Activated T-helper 9 cell treated with anti-CD3 and anti-CD28 coated beads, Interleukin-2, amount 50 U/mL, for 16 hours (primary cell): ENCODE measurements around the gene GIPC1.
A peak's percentile ranks its signal among the peaks of the same experiment; 100 is the strongest.
"Not testable (repeated sequence)": the region's sequence is repeated elsewhere in the genome, so short reads cannot be mapped to it uniquely, and the experiment has no call there.

ENCODE experiments used
- DNase-seq: peaks from one replicate; pipeline ENCODE4 v3.0.0-alpha.2; 2020; ENCODE audit warnings: low read depth

Gene GIPC1, protein sequence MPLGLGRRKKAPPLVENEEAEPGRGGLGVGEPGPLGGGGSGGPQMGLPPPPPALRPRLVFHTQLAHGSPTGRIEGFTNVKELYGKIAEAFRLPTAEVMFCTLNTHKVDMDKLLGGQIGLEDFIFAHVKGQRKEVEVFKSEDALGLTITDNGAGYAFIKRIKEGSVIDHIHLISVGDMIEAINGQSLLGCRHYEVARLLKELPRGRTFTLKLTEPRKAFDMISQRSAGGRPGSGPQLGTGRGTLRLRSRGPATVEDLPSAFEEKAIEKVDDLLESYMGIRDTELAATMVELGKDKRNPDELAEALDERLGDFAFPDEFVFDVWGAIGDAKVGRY

DNA sequence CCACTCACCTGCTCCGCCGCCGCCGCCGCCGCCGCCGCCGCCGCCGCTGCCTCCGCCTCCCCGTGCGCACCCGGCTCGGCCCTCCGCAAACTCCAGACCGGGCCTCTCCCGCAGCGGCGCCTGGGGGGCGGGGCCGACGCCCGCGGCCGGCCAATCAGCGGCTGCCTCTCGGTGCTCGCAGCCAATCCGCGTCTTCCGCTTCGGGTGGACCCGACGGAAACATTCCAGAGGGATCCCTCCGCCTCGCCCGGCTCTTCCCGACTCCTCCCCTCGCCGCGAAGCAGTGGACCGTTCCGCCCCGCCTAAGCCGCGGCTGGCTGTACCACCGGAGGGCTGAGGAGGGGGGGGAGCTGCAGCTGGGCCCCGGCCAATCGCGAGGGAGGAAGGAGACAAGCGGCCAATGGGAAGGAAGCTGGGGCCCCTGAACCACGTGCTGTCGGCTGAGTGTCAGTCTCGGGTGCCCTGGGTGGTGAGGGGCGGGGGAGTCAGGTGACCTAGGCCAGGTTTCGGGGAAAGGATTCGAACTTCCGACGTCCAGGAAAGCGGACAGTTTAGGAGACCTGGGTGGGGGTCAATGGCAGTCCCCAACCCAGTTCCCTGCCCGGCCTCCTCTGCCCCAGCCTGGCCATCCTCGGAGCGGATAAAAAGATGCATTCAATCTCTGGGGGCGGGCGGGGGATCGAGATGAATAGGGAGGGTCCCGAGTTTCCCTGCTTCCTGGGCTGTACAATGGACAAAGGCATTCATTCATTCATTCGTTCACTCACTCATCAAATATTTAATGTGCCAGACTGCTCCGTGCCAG, at the start of gene GIPC1:
Gene GIPC1, minus strand, starts transcription at position 99 of the 805 bp plus-strand sequence. CDS start 13,151 bp downstream, outside the sequence.
- DNase-seq: peak; percentile 77

DNA sequence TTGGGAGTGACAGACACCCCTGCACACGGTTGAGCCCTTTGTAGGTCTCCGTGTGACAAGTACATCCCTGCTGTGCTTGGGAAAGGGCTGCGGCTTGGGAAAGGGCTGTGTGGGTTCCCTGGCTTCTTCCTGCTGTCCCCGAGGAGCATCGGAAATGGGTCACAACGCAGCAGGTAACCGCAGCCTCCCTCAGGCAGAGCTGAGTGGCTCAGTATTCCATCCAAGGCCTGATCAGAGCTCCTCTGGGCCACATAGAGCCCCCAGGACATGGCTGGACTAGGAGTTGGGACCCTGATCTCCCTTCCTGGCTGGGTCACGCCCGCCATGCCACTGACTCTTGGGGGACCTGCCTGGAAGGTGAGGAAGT, 49.8 kb upstream of the GIPC1 start:
- no peak for DNase-seq

DNA sequence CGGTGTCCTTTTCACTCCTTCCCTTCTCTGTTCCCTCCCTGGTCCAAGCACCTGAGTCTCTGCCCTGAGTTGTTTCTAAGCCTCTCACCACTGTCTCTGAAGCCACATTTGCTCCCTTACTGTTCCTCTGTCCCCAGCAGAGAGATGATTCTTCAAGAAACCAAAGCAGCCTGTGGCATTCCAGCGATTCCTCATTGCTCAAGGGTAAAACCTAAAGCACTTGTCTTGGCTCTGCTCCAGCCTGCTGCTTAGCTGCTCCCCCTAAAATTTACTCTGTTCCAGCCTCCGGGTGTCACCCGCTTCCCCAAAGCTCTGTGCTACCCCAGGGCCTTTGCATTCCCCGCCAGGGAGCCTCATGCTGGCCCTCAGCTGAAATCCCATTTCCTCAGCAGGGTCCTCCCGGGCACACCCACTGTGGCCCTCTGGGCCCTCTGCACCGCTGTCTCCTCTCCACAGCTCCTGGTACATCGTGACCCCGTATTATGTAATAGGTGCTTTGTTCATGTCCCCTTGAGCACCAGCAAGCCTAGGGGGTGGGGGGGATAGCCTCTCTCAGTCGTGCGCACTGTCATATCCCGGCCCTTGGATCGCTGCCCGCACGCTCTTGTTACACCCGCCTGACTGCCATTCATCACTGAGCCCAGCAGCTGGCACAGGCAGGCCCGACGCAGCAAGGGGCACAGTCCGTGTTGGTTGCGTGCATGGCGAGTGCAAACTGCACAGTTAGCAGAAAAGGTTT, 49.2 kb upstream of the GIPC1 start:
- DNase-seq: no peak

DNA sequence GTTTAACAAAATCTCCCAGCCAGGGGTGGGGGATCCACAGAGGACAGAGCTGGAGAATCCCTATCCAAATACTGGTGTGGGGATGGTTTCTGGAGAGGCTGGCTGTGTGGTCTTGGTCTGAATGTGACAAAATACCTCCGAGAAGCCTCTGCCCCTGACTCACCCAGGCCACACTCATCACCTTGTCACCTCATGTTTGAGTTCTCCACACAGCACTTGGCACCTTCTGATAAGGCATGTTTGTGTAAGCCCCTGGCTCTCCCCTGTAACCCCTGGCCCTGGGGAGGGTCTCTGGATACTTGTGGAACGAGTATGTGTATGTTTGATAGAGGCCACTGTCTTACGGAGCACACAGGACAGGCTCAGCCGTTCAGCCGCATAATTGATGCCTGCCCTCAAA, 48.1 kb upstream of the GIPC1 start:
- no peak for DNase-seq

DNA sequence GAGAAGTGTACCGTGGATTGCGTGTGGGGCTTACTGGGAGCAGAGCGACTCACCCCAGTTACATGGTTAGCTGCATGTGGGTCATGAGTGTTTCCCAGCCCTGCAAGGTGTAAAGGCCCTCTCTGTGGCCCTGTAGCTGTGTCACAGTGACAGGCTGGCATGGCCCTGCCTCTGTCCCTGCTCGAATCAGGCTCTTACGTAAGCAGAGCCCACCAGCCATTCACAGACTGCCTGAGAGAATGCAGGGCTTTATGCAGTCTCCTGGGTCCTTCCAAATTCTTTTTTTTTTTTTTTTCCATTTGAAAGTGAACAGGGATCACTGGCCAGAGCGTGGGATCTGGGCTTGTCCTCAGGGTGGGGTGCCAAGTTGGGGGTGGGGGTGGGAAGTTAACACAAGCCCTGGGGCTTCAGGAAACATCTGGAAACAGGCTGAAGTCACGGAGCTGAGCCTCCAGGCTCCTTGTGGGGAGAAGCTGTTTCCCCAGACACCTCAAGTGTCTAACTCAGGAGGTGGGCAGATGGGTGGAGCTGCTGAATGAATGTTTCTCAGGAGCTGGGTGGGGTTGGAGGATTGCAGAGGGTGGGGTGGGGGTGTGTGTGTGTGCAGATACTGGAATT, 46.9 kb upstream of the GIPC1 start:
- DNase-seq: no peak

DNA sequence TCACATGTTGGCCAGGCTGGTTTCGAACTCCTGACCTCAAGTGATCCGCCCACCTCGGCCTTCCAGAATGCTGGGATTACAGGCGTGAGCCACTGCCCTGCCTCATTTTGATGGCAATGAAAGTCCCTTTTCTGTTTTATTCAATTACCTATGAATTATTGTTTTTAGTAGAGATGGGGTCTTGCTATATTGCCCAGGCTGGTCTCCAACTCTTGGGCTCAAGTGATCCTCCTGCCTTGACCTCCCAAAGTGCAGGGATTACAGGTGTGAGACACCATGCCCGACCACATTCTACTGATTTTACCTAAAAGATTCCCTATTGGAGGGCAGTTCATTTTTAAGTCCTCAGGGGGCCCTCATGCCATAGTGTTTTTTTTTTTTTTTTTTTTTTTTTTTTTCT, 46.1 kb upstream of the GIPC1 start:
- DNase-seq: not testable (repeated sequence)

DNA sequence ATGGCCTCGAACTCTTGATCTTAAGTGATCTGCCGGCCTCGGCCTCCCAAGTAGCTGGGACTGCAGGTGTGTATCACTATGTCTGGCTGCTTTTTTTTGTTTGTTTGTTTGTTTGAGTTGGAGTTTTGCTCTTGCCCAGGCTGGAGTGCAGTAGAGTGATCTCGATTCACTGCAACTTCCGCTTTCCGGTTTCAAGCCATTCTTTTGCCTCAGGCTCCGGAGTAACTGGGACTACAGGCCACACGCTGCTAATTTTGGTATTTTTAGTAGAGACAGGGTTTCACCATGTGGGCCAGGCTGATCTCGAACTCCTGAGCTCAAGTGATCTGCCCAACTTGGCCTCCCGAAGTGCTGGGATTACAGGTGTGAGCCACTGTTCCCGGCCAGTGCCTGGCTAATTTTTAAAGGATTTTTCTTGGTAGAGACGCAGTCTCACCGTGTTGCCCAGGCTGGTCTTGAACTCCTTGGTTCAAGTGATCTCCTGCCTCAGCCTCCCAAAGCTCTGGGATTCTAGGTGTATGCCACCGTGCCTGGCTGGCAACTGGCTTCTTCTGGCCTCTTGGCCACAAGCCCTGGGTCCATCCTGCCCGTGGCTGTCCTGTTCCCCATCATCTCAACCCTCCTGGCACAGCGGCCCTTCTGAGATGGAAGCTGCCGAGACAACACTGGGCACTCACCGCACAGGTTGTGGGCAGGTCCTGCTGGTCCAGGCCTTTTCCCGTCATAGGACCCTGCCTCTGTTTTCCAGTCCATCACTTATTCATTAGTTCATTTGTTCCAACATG, 45.0 kb upstream of the GIPC1 start:
- DNase-seq: no peak

DNA sequence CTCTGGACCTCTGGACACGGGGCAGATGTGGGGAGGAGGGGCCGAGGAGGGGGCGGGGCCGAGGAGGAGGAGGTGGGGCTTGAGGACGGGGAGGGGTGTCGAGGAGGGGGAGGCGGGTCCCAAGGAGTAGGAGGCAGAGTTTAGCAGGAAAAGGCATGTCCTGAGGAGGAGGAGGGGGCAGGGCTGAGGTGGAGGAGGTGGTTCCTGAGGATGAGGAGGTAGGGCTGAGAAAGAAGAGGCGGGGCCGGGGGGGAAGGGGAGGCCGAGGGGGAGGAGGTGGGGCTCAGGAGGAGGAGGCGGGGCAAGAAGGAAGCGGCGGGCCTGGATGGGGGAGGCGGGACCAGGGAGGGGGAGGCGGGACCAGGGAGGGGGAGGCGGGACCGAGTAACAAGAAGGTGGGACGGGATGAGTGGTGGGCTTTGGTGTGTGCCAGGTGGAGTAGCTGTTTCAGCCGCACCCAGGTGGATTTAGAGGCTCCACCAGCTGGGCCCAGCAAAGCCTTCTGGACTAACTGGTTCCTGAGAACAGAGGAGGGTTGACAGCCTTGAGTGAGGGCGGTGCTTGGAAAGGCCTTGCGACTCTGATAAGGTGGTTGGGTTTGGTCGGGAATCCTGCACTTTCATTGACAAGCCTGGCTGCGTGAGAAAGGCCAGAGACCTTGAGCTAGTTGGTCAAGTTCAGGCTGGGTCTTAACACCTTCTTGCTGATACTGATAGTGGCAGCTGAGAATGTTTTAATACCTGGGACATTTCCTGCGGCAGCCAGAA, 41.2 kb upstream of the GIPC1 start:
- no peak for DNase-seq

DNA sequence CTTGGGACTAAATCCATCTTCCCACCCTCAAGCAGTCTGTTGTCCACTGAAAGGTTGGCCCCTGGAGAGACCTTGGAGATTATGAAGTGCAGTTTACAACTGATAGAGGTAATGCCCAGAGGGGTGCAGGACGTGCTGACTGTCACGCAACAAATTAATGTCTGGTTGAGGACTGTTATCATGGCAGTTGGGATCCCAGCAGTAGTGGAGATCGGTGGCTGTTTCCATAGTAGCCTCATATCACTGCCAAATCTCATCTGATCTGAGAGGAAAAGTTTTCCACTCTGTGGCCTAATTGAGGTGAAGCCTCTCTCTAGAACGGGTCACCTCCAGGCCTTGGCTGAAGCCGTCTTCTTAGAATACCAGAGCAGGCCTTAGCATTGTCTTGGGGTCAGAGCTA, 37.5 kb upstream of the GIPC1 start:
- no peak for DNase-seq

DNA sequence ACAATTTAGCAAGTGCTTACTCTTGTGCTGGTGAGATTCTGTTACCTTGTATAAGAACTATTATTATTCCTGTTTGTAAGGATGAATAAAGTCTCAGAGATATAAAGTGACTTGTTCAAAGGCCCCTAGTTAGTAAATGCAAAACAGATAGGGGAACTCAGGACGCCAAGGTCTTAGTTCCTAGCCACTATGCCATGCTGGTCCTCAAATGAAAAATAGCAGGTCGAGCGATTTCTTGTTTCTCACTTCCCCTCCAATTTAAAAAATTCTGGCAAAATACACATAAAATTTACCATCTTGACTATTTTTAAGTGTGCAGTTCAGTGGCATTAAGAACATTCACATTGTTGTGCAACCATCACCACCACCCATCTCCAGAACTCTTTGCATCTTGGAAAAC, 34.6 kb upstream of the GIPC1 start:
- no peak for DNase-seq

DNA sequence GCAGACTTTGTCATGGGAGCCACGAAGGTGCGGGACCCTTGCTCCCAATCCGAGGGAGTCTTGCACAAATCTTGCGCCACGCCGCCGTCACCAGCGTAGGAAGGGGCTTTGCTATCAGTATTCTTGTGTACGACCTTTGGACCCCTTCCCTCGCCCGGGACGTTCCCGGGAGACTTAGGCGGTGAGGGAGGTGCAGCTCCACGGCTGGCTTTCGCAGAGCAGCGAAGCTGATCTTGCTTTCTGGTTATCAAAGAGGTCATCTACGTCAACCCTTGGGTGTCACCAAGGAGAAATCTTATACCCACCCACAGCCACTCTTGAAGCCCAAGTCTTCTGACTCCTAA, 34.0 kb upstream of the GIPC1 start:
- DNase-seq: no peak

DNA sequence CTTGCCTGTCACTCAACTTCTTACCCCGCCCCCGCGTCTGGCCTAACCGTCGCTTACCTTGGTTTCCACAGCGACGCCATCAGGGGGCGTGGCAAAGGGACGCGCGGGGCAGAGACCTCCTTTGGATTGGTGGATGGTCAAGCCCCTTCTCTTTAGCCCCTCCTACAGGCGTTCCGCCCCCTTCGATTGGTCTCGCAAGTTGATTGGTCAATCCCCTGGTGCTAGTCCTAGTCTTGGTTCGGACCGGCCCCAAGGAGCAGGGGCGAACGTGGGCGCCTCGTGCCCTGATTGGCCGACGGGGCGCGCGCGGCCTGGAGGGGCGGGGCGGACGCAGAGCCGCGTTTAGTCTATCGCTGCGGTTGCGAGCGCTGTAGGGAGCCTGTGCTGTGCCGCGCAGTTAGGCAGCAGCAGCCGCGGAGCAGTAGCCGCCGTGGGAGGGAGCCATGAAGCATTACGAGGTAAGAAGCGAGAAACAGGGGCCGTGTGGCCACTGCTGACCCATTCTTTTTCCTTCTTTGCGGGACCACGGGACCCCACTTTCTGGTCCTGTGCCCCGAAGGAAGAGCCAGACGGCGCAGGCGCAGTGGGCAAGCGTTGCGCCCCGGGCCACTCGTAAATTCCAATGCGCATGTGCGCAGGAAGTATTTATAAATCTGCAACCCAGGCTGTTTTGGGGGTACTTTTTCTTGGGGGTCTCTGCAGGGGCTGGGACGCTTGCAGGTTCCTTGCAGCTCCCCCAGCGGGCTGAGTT, 33.5 kb upstream of the GIPC1 start, which contains the start of gene TECR:
Gene TECR, plus strand, starts transcription at position 341 of the 751 bp plus-strand sequence. Its CDS starts 103 bp downstream, at position 444.
- peak; percentile 100 for DNase-seq

DNA sequence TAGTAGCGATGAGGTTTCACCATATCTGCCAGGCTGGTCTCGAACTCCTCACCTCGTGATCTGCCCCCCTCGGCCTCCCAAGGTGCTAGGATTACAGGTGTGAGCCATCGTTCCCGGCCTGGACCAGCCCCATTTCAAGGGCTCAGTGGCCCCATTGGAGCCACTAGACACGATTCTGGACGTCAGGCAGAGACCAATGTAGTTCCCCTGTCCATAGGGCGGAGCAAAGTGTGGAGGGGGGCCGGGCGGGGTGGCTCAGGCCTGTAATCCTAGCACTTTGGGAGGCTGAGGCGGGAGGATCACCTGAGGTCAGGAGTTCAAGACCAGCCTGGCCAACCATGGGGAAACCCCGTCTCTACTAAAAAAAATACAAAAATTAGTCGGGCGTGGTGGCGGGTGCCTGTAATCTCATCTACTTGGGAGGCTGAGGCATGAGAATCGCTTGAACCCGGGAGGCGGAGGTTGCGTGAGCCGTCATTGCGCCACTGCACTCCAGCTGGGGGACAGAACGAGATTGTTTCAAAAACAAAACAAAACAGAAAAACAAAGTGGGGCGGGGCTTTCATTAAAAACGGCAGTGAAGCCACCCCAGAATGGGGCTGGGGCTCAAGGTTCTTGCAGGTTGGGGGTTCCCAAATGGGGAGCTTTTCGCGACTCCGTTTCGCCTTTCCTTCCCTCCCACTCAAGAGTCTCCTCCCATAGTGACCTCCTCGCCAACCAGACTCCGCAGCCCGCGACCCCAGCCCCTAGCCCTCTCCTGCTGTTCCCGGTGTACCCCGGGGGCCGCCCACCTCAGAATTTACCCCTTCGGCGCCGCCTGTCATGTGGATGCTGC, 32.7 kb upstream of the GIPC1 start:
- DNase-seq: no peak

DNA sequence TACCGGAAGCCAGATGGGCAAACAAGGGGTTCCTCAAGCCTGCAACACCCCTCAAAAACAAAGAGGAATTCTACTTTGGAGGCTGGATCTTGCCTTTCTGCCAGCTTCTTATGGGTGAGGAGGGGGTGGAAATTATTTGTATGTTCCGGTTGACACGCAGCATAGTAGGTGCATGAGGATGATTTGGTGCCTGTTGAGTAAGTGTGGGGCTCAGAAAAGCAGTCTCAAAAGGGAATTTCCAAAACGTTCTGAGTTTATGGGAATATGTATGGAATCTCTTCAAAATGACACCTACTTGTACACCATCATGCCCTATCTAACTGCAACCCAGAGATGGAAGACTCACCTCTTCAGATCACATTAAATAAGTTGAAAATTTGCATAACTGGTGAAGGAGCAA, 30.5 kb upstream of the GIPC1 start:
- no peak for DNase-seq

DNA sequence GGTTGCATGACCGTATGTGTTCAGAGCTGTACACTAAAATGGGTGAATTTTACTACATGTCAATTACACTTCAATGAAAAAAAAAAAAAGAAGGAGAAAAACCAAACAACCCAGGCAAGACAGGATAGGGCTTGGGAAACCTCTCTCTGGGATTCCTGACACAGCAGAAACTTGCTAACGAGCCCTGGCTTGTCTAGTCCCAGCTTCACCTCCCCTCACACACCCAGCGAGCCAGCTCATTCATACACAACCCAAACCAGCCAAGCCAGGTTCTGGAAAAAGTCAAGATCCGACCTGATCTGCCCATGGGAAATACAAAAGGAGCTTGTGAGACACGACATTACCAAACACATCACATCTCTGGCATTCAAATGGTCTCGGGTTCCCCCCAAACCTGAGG, 29.8 kb upstream of the GIPC1 start:
- no peak for DNase-seq

DNA sequence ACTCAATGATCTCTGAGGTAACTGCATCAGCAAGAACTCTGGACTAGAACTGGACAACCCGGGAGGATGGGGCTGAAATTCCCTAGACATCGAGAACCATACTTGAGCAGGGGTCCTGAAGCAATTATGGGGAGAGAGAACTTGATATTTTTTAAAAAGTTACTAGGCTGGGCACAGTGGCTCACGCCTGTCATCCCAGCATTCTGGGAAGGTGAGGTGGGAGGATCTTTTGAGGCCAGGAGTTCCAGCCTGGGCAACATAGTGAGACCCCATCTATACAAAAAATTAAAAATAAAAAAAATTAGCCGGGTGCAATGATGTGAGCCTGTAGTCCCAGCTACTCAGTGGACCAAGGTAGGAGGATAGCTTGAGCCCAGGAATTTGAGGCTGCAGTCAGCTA, 24.6 kb upstream of the GIPC1 start:
- DNase-seq: no peak

DNA sequence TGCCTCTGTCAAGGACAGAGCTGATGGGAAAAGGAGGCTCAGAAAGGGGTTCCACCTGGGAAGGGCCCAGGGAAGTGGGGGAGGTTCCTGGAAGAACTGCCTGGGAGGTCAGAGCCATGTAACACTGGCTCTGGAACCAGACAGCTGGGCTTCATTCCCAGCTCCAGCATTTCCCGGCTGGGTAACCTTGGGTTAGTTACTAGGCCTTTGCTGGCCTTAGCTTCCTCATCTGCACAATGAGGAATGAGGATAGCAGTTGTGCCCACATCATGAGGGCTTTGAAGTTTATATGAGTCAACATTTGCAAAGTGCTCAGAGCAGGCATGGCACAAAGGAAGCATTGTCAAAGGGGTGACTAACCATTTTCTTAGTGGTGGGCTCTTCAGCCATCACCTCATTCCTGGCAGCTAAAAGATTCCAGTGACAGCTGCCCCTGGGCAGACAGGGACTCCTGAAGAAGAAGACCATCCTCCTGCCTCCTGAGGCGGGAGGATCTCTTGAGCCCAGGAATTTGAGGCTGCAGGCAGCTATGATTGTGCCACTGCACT, 24.0 kb upstream of the GIPC1 start:
- no peak for DNase-seq

DNA sequence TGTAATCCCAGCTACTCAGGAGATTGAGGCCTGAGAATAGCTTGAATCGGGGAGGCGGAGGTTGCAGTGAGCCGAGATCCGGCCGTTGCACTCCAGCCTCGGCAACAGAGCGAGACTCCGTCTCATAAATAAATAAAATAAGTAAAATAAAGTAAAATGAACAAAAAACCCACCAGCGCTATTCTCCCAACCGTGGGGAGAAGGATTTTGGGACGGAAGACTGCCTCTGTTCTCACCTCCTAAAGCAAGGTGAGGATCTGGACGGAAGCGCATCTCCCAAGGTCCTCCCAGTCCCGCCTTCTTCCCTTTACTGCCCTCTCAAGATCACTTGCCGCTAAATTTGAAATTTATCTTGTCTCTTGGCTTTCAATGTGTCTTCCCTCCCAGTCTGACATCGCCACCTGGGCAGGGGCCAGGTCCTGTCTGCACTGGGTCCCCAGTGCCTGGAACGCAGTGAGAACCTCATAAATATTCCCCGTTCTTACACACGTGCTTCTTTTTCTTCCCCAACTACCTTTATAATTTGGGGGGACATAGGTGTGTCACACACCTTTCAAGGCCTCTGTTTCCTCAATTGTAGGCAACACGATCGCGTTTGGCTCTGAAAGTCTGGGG, 23.4 kb upstream of the GIPC1 start:
- no peak for DNase-seq
